ENCODE data around the gene B3GALT6. TPM values are rescaled to one million over a fixed set of nuclear protein-coding genes. Genes with fewer than 3 reads are reported as not detected.
A peak's percentile ranks its signal among the peaks of the same experiment; 100 is the strongest.

B3GALT6 gene
- total RNA-seq, 1 experiment from 2014 or later, result 24.6 TPM

DNA sequence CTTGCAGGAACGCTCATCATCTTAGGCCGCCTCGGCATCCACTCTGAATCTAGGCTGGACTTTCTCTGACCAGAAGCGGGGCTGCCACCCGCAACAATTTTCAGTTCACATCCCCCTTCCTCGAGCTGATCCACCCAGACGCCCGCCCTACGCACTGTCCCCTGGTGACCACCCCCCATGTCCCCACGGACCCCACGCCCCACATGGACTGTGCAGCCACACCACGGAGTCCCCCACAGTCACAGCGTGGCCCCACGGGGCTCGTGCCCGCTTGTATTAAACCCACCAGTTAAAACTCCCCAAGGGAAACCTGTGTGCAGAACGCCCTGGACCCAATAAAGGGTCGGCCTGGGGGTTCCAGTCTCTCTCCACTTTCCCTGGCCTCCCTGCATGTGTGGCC is 27.5 kb downstream of the B3GALT6 start:
- H3K9me3 Mint-ChIP-seq (ENCODE audit: unreplicated experiment), result no peaks in the 10 kb centered on the region
- intact Hi-C loops (cut with micrococcal nuclease), result no loop called here
- ChIA-PET POLR2A (interaction anchor here (1.1 kb wide), 1 partner anchor 11 kb away, joined by 8 read pairs; no protein-coding TSS in a partner anchor), CTCF (interaction anchor here (0.5 kb wide), 1 partner anchor 9 kb away, joined by 3 read pairs; no protein-coding TSS in a partner anchor)
- no TSS peak for BruUV-seq (replicated peaks)
- DNase-seq (ENCODE audit: unreplicated experiment), result no peak
- no peak overlapping the region for H3K4me3 Mint-ChIP-seq (ENCODE audit: unreplicated experiment)
- peak overlapping the region; percentile 32 for H3K27ac Mint-ChIP-seq (ENCODE audit: low read depth, unreplicated experiment)
- H3K36me3 Mint-ChIP-seq (ENCODE audit: insufficient read depth, unreplicated experiment), result peaks cover 61% of the 10 kb centered on the region
- peaks cover 17% of the 10 kb centered on the region for H3K4me1 Mint-ChIP-seq (ENCODE audit: insufficient read depth, unreplicated experiment)
- H3K27me3 Mint-ChIP-seq (ENCODE audit: insufficient read depth, unreplicated experiment), result no peaks in the 10 kb centered on the region
- TF ChIP-seq, protein P1, sequence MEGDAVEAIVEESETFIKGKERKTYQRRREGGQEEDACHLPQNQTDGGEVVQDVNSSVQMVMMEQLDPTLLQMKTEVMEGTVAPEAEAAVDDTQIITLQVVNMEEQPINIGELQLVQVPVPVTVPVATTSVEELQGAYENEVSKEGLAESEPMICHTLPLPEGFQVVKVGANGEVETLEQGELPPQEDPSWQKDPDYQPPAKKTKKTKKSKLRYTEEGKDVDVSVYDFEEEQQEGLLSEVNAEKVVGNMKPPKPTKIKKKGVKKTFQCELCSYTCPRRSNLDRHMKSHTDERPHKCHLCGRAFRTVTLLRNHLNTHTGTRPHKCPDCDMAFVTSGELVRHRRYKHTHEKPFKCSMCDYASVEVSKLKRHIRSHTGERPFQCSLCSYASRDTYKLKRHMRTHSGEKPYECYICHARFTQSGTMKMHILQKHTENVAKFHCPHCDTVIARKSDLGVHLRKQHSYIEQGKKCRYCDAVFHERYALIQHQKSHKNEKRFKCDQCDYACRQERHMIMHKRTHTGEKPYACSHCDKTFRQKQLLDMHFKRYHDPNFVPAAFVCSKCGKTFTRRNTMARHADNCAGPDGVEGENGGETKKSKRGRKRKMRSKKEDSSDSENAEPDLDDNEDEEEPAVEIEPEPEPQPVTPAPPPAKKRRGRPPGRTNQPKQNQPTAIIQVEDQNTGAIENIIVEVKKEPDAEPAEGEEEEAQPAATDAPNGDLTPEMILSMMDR (IDR thresholded peaks at IDR 0.05; ENCODE audit: unreplicated experiment), result no peak

- Mint-ChIP-seq H3K27me3 (ENCODE audit: insufficient read depth, unreplicated experiment) (no peaks in the 10 kb centered on the region), H3K9me3 (ENCODE audit: unreplicated experiment) (no peaks in the 10 kb centered on the region), H3K4me1 (ENCODE audit: insufficient read depth, unreplicated experiment) (peaks cover 22% of the 10 kb centered on the region), H3K27ac (ENCODE audit: low read depth, unreplicated experiment) (peak overlapping the region; percentile 32), H3K36me3 (ENCODE audit: insufficient read depth, unreplicated experiment) (peaks cover 61% of the 10 kb centered on the region), H3K4me3 (ENCODE audit: unreplicated experiment) (no peak overlapping the region)
- CTCF ChIA-PET, result interaction anchor here (0.5 to 0.7 kb wide), 2 partner anchors 9 to 36 kb away, joined by 3 read pairs; no protein-coding TSS in a partner anchor
- TF ChIP-seq, protein P1 (IDR thresholded peaks at IDR 0.05; ENCODE audit: unreplicated experiment), result no peak
- BruUV-seq (replicated peaks), result no TSS peak
- DNase-seq (ENCODE audit: unreplicated experiment), result no peak
- POLR2A ChIA-PET, result interaction anchor here (1.1 kb wide), 1 partner anchor 11 kb away, joined by 8 read pairs; no protein-coding TSS in a partner anchor
- intact Hi-C loops (cut with micrococcal nuclease), result no loop called here
Measured at GRCh38 chr1:1259951-1260600, 28.0 kb downstream of the B3GALT6 start.

DNA sequence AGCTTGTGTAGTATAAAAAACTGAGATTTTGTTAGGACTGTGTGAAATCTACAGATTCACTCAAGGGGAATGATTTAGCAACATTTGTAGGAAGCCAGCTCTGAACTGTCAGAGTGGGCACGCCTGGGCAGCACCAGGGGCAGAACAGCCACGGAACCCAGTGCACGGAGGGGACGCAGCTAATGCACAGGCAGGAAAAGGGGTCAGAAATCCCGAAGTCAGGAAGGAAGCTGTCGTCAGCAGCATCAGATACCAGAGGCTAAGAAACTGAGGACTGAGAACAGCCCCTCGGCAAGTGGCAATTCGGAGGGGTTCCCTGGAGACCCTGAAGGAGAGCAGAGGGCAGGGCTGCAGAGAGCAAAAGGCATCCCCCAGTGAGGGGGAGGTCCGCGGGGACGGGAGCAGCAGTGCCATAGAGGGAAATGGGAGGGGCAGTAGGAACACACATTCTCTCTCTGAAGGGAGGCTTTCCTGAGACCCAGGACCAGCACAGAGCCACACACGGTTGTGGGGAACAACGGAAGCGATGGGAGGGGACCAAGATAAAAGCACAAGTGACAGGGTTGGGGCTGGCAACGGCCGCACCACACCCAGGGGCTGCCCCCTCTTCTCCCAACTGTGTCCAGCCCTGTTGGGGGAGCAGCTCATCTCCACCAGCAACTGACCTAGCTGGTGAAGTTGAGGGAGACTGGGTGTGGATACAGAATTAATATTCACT is 29.0 kb downstream of the B3GALT6 start:
- Mint-ChIP-seq H3K9me3 (ENCODE audit: unreplicated experiment) (no peaks in the 10 kb centered on the region), H3K4me3 (ENCODE audit: unreplicated experiment) (no peak overlapping the region), H3K27ac (ENCODE audit: low read depth, unreplicated experiment) (peak overlapping the region; percentile 53), H3K27me3 (ENCODE audit: insufficient read depth, unreplicated experiment) (no peaks in the 10 kb centered on the region), H3K4me1 (ENCODE audit: insufficient read depth, unreplicated experiment) (peaks cover 31% of the 10 kb centered on the region), H3K36me3 (ENCODE audit: insufficient read depth, unreplicated experiment) (peaks cover 65% of the 10 kb centered on the region)
- intact Hi-C loops (cut with micrococcal nuclease), result no loop called here
- no TSS peak for BruUV-seq (replicated peaks)
- ChIA-PET CTCF (interaction anchor here (0.6 to 1.0 kb wide), 3 partner anchors 23 to 182 kb away, joined by 3 read pairs; no protein-coding TSS in a partner anchor), POLR2A (interaction anchor here (1.1 to 1.3 kb wide), 3 partner anchors 10 to 22 kb away, joined by 3 to 8 read pairs (median 5); no protein-coding TSS in a partner anchor)
- TF ChIP-seq, protein P1 (IDR thresholded peaks at IDR 0.05; ENCODE audit: unreplicated experiment), result no peak
- no peak for DNase-seq (ENCODE audit: unreplicated experiment)

DNA sequence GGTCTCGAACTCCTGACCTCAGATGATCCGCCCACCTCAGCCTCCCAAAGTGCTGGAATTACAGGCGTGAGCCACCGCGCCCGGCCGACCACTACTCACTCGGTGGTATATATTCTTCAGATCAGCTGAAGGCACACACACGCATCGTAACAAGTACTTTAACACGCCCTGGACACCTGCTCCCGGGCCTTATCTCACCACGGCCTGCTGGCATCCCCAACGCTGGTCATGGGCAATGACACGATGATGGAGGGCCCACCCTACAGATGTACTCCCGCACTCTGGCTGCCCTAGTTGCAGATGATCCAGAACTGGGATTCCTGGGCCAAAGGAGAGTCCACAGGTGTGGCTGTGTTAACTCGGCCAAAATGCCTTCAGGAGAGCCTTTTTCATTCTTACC is 30.0 kb downstream of the B3GALT6 start:
- no TSS peak for BruUV-seq (replicated peaks)
- DNase-seq (ENCODE audit: unreplicated experiment), result no peak
- H3K4me3 Mint-ChIP-seq (ENCODE audit: unreplicated experiment), result no peak overlapping the region
- POLR2A ChIA-PET, result no interaction called here
- TF ChIP-seq, protein P1 (IDR thresholded peaks at IDR 0.05; ENCODE audit: unreplicated experiment), result no peak
- no peaks in the 10 kb centered on the region for H3K9me3 Mint-ChIP-seq (ENCODE audit: unreplicated experiment)
- peaks cover 32% of the 10 kb centered on the region for H3K4me1 Mint-ChIP-seq (ENCODE audit: insufficient read depth, unreplicated experiment)
- CTCF ChIA-PET, result interaction anchor here (0.6 to 1.0 kb wide), 2 partner anchors 24 to 40 kb away, joined by 3 read pairs; no protein-coding TSS in a partner anchor
- no peaks in the 10 kb centered on the region for H3K27me3 Mint-ChIP-seq (ENCODE audit: insufficient read depth, unreplicated experiment)
- no peak overlapping the region for H3K27ac Mint-ChIP-seq (ENCODE audit: low read depth, unreplicated experiment)
- intact Hi-C loops (cut with micrococcal nuclease), result no loop called here
- peaks cover 65% of the 10 kb centered on the region for H3K36me3 Mint-ChIP-seq (ENCODE audit: insufficient read depth, unreplicated experiment)
